GM18951 (cell line): Measurements from ENCODE around the gene CFAP100.

ENCODE experiments used
- POLR2A ChIP-seq: IDR thresholded peaks from 4 replicates; pipeline ENCODE4 v1.6.1; 2011; ENCODE audit warnings: mild to moderate bottlenecking; ENCODE audit not compliant: insufficient read length, insufficient read depth; ENCODE audit errors: extremely low read depth
- in situ Hi-C: fragments of 300-500 bp; cut with MboI; formaldehyde crosslinking; loops from one replicate; pipeline ENCODE4 v1.12.0; 2022; ENCODE audit warnings: low sequenced_read_pairs, mixed read lengths, inconsistent platforms; ENCODE audit not compliant: unreplicated experiment

CFAP100 gene

GRCh38 chr3:126373146-126373613, 21.5 kb upstream of the CFAP100 start:
- in situ Hi-C loops: no loop called here
- TF ChIP-seq POLR2A: no peak

- no peak for TF ChIP-seq POLR2A
- in situ Hi-C loops: no loop called here
Observed at GRCh38 chr3:126373682-126374601, 20.8 kb upstream of the CFAP100 start.

- in situ Hi-C loops: loop anchor here (25.0 kb wide), 1 partner anchor 239 kb away; no protein-coding TSS in a partner anchor
- no peak for TF ChIP-seq POLR2A
Observed at GRCh38 chr3:126375835-126376331, 18.8 kb upstream of the CFAP100 start.

DNA sequence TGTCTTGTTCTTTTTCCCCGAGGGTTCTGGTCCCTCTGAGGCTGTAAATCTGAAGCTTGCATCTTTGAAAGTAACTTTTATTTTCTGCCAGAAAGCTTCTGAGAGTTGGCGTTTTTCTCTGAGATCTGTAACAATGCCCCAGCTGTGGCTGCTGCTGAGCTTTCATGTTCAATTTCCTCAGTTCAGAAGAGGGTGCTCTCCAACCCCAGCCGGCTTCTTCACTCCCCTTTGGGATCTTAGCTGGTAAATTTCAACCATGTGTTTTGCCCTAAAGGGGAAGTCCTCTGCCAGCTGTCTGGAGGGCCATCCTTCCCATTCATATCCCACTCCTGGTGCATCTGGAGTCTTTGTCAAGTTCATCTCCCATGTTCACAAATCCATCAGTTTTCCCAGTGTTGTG, 18.3 kb upstream of the CFAP100 start:
- no peak for TF ChIP-seq POLR2A
- in situ Hi-C loops: loop anchor here (25.0 kb wide), 1 partner anchor 239 kb away; no protein-coding TSS in a partner anchor

GRCh38 chr3:126377211-126377610, 17.5 kb upstream of the CFAP100 start:
- no peak for TF ChIP-seq POLR2A
- in situ Hi-C loops: loop anchor here (25.0 kb wide), 1 partner anchor 240 kb away; no protein-coding TSS in a partner anchor

- in situ Hi-C loops: loop anchor here (25.0 kb wide), 1 partner anchor 241 kb away; no protein-coding TSS in a partner anchor
- TF ChIP-seq POLR2A: no peak
Observed at GRCh38 chr3:126378341-126378751, 16.4 kb upstream of the CFAP100 start.

- no peak for TF ChIP-seq POLR2A
- in situ Hi-C loops: loop anchor here (25.0 kb wide), 1 partner anchor 243 kb away; no protein-coding TSS in a partner anchor
Observed at GRCh38 chr3:126380011-126380768, 14.5 kb upstream of the CFAP100 start.

- in situ Hi-C loops: loop anchor here (25.0 kb wide), 1 partner anchor 245 kb away; no protein-coding TSS in a partner anchor
- TF ChIP-seq POLR2A: no peak
Observed at GRCh38 chr3:126381966-126382365, 12.7 kb upstream of the CFAP100 start.

DNA sequence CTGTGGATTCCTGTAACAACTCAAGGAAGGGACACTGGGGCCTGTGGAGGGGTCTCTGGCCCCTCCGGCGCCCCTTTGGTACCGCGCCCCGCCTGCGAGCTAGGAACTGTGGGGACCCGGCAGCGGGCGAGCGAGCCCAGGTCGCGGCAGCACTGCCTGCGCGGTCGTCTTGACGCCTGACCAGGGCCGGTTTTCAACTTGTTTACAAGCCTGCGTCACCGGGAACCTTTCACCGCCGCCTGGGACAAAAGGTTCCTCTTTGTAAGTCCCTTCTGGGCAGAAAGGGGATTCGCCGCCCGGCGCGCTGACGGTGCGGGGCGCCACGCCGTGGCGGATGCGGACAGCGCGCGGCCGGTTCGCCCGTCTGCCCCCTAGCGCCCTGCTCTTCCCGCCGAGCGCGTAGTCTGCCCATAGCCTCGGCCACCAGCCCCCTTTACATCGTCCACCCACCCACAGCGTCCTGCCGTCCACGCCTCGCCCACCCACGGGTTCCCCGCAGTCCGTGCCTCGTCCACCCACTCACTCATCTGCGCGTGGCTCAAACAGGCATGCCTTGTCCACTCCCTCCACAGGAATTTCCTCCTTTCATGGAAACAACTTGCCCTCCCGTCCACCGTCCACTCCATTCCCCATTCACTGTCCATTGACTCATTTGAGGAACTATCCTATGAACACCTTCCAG, 5.5 kb upstream of the CFAP100 start:
- TF ChIP-seq POLR2A: no peak
- in situ Hi-C loops: loop anchor here (25.0 kb wide), 1 partner anchor 252 kb away; no protein-coding TSS in a partner anchor

DNA sequence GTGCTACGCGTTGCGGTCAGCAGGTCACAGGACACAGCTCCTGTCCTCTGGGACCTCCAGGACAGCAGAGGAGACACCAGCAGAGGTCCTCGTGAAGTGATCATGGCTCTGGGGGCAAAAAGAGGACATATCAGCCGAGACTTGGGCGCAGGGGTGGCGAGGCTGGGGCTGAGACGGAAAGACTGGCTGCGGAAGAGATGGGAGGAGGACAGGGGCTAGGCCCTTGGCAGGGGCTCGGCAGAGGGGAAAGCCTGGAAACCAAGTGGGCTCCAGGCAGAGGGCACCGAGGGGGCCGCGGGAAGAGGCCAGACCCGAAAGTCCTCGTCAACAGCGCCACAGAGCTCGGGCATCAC, 4.9 kb upstream of the CFAP100 start:
- in situ Hi-C loops: loop anchor here (25.0 kb wide), 1 partner anchor 252 kb away; no protein-coding TSS in a partner anchor
- TF ChIP-seq POLR2A: no peak

GRCh38 chr3:126390201-126390600, 4.5 kb upstream of the CFAP100 start:
- TF ChIP-seq POLR2A: no peak
- in situ Hi-C loops: loop anchor here (25.0 kb wide), 1 partner anchor 253 kb away; no protein-coding TSS in a partner anchor

DNA sequence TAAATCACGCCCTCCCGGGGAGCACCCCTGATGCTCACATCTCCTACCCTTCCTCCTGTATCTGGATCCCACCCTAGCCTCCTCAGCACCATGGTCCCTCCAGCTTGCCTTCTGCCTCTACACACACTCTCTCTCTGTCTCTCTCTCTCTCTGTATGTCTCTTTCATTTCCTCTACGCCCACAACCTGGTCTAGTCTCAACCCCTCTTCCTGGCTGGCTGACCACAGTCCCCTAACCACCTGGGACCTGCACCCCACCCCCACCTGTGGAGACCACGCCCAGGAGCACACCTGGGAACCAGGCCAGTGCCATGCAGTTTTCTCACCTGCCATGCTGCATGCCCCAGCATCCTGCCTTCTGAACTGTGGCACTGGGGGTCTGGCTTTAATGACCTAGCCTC, 4.0 kb upstream of the CFAP100 start:
- no peak for TF ChIP-seq POLR2A
- in situ Hi-C loops: loop anchor here (25.0 kb wide), 1 partner anchor 253 kb away; no protein-coding TSS in a partner anchor
